HL-60 (cell line): ENCODE measurements around the gene COQ2.

ENCODE experiments used
- SPI1 ChIP-seq: IDR thresholded peaks from 2 replicates; pipeline ENCODE4 v1.6.1; 2012; ENCODE audit warnings: low read depth, mild to moderate bottlenecking, borderline replicate concordance
- TF ChIP-seq, protein P1 (sequence below): IDR thresholded peaks from one replicate; pipeline ENCODE4 v1.5.1; 2011; ENCODE audit warnings: low read length, control low read depth, inconsistent platforms; ENCODE audit not compliant: insufficient read depth
- TF ChIP-seq, protein P2 (sequence below): IDR thresholded peaks from 2 replicates; pipeline ENCODE4 v1.6.1; 2012; ENCODE audit warnings: low read depth; ENCODE audit not compliant: insufficient replicate concordance

DNA sequence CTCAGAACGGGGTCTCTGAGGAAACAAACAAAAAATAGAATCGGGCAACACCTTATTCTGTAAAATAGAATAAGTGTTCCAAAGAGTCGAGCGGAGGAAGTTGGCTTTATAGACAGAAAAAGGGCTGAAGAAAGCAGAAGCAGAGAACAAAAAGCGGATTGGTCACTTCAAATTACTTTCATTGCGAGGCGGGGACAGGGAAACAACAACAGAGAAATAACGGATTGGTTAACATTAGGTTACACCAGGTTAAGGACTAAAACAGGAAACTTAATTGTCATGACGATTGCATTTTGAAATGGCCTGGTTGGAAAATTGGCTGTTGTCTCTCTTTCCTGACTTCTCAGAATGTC is 433 bp upstream of the COQ2 start:
- TF ChIP-seq, protein P1, sequence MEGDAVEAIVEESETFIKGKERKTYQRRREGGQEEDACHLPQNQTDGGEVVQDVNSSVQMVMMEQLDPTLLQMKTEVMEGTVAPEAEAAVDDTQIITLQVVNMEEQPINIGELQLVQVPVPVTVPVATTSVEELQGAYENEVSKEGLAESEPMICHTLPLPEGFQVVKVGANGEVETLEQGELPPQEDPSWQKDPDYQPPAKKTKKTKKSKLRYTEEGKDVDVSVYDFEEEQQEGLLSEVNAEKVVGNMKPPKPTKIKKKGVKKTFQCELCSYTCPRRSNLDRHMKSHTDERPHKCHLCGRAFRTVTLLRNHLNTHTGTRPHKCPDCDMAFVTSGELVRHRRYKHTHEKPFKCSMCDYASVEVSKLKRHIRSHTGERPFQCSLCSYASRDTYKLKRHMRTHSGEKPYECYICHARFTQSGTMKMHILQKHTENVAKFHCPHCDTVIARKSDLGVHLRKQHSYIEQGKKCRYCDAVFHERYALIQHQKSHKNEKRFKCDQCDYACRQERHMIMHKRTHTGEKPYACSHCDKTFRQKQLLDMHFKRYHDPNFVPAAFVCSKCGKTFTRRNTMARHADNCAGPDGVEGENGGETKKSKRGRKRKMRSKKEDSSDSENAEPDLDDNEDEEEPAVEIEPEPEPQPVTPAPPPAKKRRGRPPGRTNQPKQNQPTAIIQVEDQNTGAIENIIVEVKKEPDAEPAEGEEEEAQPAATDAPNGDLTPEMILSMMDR: no peak
- peak; percentile 68; the same call in 1 of the 2 replicates for TF ChIP-seq SPI1
- TF ChIP-seq, protein P2, sequence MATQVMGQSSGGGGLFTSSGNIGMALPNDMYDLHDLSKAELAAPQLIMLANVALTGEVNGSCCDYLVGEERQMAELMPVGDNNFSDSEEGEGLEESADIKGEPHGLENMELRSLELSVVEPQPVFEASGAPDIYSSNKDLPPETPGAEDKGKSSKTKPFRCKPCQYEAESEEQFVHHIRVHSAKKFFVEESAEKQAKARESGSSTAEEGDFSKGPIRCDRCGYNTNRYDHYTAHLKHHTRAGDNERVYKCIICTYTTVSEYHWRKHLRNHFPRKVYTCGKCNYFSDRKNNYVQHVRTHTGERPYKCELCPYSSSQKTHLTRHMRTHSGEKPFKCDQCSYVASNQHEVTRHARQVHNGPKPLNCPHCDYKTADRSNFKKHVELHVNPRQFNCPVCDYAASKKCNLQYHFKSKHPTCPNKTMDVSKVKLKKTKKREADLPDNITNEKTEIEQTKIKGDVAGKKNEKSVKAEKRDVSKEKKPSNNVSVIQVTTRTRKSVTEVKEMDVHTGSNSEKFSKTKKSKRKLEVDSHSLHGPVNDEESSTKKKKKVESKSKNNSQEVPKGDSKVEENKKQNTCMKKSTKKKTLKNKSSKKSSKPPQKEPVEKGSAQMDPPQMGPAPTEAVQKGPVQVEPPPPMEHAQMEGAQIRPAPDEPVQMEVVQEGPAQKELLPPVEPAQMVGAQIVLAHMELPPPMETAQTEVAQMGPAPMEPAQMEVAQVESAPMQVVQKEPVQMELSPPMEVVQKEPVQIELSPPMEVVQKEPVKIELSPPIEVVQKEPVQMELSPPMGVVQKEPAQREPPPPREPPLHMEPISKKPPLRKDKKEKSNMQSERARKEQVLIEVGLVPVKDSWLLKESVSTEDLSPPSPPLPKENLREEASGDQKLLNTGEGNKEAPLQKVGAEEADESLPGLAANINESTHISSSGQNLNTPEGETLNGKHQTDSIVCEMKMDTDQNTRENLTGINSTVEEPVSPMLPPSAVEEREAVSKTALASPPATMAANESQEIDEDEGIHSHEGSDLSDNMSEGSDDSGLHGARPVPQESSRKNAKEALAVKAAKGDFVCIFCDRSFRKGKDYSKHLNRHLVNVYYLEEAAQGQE: no peak
